ENCODE measurements around the gene DCANP1. TPM values are rescaled to one million over a fixed set of nuclear protein-coding genes. Genes with fewer than 3 reads are reported as not detected.

DCANP1 gene
- total and polyA plus RNA-seq, 9 of the 15 experiments (the other 6 are each of a cell fraction or from before 2014, with no cell fraction given), result not detected

- no peak overlapping the region for H2AFZ ChIP-seq (ENCODE audit: low read depth, low read length)
- WGBS (ENCODE audit: insufficient coverage, low coverage, missing lambda C conversion rate), result 63% methylated on average over 11 of the region's 11 CpGs
These were observed 13.3 kb upstream of the DCANP1 start for GRCh38 chr5:135460246-135461033.

More at GRCh38 chr5:135460246-135461033, 13.3 kb upstream of the DCANP1 start:
- H4K20me1 ChIP-seq (replicated peaks; ENCODE audit: control insufficient read depth, insufficient read depth, low read length), result no peaks in the 10 kb centered on the region
- CTCF ChIA-PET (ENCODE audit: low intra/inter-chr PET ratio), result interaction anchor here (0.9 kb wide), 1 partner anchor 98 kb away, joined by 3 read pairs; no protein-coding TSS in a partner anchor
- TF ChIP-seq ZNF133 (CRISPR knock-in tag; IDR thresholded peaks at IDR 0.05) (no peak), DNMT1 (IDR thresholded peaks at IDR 0.05) (no peak), KHSRP (IDR thresholded peaks at IDR 0.05) (no peak), HNRNPUL1 (IDR thresholded peaks at IDR 0.05; ENCODE audit: low read length) (no peak), TFAM (CRISPR knock-in tag; conservative IDR thresholded peaks at IDR 0.05) (no peak), SLC30A9 (CRISPR knock-in tag; IDR thresholded peaks at IDR 0.05) (no peak), NCOA6 (IDR thresholded peaks at IDR 0.05) (no peak), ZNF444 (CRISPR knock-in tag; IDR thresholded peaks at IDR 0.05) (no peak), SMARCA5 (IDR thresholded peaks at IDR 0.05) (no peak), JUN (IDR thresholded peaks at IDR 0.05; ENCODE audit: borderline replicate concordance, low read depth, low read length) (no peak), JUN (CRISPR knock-in tag; IDR thresholded peaks at IDR 0.05; ENCODE audit: borderline replicate concordance) (no peak), CHD1 (IDR thresholded peaks at IDR 0.05; ENCODE audit: low read length) (no peak), HNRNPL (IDR thresholded peaks at IDR 0.05; ENCODE audit: low read depth, low read length) (no peak), MYNN (IDR thresholded peaks at IDR 0.05) (no peak), MYNN (CRISPR knock-in tag; IDR thresholded peaks at IDR 0.05) (no peak), SRSF9 (IDR thresholded peaks at IDR 0.05; ENCODE audit: borderline replicate concordance, low read depth, low read length) (no peak), ZNF699 (CRISPR knock-in tag; IDR thresholded peaks at IDR 0.05; ENCODE audit: insufficient replicate concordance) (no peak), SMARCC2 (IDR thresholded peaks at IDR 0.05; ENCODE audit: low read depth) (no peak), ZNF586 (CRISPR knock-in tag; conservative IDR thresholded peaks at IDR 0.05) (no peak), ZNF232 (CRISPR knock-in tag; IDR thresholded peaks at IDR 0.05) (no peak)
- TF ChIP-seq, protein P1, sequence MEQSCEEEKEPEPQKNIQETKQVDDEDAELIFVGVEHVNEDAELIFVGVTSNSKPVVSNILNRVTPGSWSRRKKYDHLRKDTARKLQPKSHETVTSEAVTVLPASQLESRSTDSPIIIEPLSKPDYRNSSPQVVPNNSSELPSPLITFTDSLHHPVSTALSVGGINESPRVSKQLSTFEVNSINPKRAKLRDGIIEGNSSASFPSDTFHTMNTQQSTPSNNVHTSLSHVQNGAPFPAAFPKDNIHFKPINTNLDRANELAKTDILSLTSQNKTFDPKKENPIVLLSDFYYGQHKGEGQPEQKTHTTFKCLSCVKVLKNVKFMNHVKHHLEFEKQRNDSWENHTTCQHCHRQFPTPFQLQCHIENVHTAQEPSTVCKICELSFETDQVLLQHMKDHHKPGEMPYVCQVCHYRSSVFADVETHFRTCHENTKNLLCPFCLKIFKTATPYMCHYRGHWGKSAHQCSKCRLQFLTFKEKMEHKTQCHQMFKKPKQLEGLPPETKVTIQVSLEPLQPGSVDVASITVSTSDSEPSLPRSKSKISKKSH (CRISPR knock-in tag; IDR thresholded peaks at IDR 0.05), result no peak
- H3K4me2 ChIP-seq (ENCODE audit: insufficient read depth, low read length), result no peak overlapping the region
- intact Hi-C loops (cut with micrococcal nuclease) (no loop called here), in situ Hi-C loops (cut with MboI) (loop anchor here (5.0 to 10.0 kb wide), 2 partner anchors 264 to 357 kb away; no protein-coding TSS in a partner anchor)
- DNase-seq (ENCODE audit: extremely low read depth in 1 of 4, low spot score in 3 of 4), result no peak
- H3K27me3 ChIP-seq (ENCODE audit: control insufficient read depth in 2 of 2, insufficient read depth in 2 of 2, low read length in 2 of 2), result peaks cover 0 to 9% of the 10 kb centered on the region in 2 experiments; a peak in 2 of 5 replicates
- BruUV-seq (replicated peaks), result no TSS peak
- ATAC-seq, result no peak
- H3K4me1 ChIP-seq (replicated peaks in 1 of 2; ENCODE audit: control insufficient read depth in 2 of 2, insufficient read depth in 2 of 2, low read length in 2 of 2), result peaks cover 26 to 43% of the 10 kb centered on the region in 2 experiments
- H3K79me2 ChIP-seq (ENCODE audit: control insufficient read depth, insufficient read depth, low read length), result peaks cover 4% of the 10 kb centered on the region; the same call in 1 of the 3 replicates
- H3K9me3 ChIP-seq (replicated peaks; ENCODE audit: control insufficient read depth, insufficient read depth, low read depth, low read length), result no peaks in the 10 kb centered on the region
- H3K4me3 ChIP-seq, result no peak overlapping the region
- H3K9ac ChIP-seq (ENCODE audit: insufficient read depth in 1 of 2, low read depth in 2 of 2, low read length in 2 of 2), result peak overlapping the region in 1 of 2 experiments; percentile 21; a peak in 1 of 4 replicates
- POLR2A ChIA-PET, result interaction anchor here (0.6 to 0.8 kb wide), 2 partner anchors 26 to 95 kb away, joined by 3 read pairs; no protein-coding TSS in a partner anchor
- H3K36me3 ChIP-seq (ENCODE audit: control insufficient read depth, insufficient read depth, low read length), result no peaks in the 10 kb centered on the region
- H3K9me1 ChIP-seq (ENCODE audit: control insufficient read depth, insufficient read depth, low read length), result no peaks in the 10 kb centered on the region
- no peak for FAIRE-seq
- H3K27ac ChIP-seq (ENCODE audit: extremely low read depth, low read depth, low read length), result no peak overlapping the region
